IgD-negative memory B cell (primary cell): ENCODE measurements around the gene VASH2. TPM values are rescaled to one million over a fixed set of nuclear protein-coding genes. Genes with fewer than 3 reads are reported as not detected.
"Not testable (repeated sequence)": the region's sequence is repeated elsewhere in the genome, so short reads cannot be mapped to it uniquely, and the experiment has no call there.

Experiments used
- H3K27ac Mint-ChIP-seq, 3 donors: one replicate each; pipeline ENCODE4 v1.8.0; 2020 to 2022; ENCODE audit warnings: mild to moderate bottlenecking in 3 of 3, mixed read lengths in 3 of 3, moderate library complexity in 1 of 3
- H3K27me3 Mint-ChIP-seq: one replicate; pipeline ENCODE4 v1.8.0; 2021; ENCODE audit warnings: mixed read lengths
- H3K36me3 Mint-ChIP-seq: one replicate; pipeline ENCODE4 v1.8.0; 2020; ENCODE audit warnings: mild to moderate bottlenecking, mixed read lengths
- H3K4me1 Mint-ChIP-seq, 3 donors: one replicate each; pipeline ENCODE4 v1.8.0; 2020 to 2022; ENCODE audit warnings: mixed read lengths in 3 of 3, mild to moderate bottlenecking in 1 of 3
- H3K4me3 Mint-ChIP-seq, 4 donors: one replicate each; pipeline ENCODE4 v1.8.0; 2020 to 2022; ENCODE audit warnings: mild to moderate bottlenecking in 4 of 4, mixed read lengths in 4 of 4, moderate library complexity in 3 of 4
- H3K9me3 Mint-ChIP-seq, 3 donors: one replicate each; pipeline ENCODE4 v1.8.0; 2020 to 2021; ENCODE audit warnings: mixed read lengths in 3 of 3, mild to moderate bottlenecking in 1 of 3
- polyA plus RNA-seq: library from polyadenylated mRNA; unstranded; fragments of 300-500 nt; fragmentation: Illumina TruSeq; gene quantifications from one replicate; pipeline ENCODE4 v1.2.3, GENCODE V29; 2021

The VASH2 gene
- polyA plus RNA-seq, 1 donor from 2014 or later = not detected

DNA sequence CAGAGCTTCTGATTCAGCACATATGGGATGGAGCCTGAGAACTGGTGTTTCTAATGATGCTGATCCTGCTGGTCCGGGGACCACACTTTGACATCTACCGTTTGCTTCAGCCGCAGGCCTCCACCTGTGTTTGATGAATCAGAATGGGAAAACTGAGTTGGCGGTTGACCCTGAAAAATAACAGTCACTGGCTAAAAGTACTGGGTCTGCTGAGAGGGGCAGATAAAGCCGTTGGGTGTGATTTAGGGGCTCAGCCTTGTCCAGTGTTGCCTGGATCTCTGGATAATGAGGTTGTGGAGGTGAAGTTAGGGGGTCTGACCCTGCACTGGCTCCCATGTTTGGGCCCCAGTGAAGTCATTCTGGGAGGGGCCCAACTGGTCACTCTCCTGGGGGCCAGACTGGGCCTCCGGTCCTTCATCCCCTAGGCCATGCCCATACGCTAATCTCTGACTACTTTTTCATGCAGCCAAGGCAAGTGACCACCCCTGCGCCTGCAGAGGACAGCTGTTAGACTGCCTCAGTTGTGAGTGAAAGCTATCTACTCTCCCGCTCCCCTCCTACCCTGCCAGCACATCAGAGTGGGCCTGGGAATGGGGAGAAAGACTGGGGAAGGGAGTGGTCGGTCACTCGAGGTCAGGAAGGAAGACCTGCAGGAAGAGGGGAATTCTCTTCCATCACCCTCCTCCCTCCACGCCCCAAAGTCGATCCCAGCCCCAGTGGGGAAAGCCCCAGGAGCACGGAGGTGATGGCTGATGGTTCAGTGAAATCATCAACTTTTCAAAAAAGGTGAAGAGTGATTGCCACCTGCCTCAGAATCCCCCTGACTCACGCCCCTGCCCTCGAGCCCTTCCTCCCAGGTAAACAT is 27.7 kb downstream of the VASH2 start:
- Mint-ChIP-seq H3K4me1 (peaks cover 3 to 9% (median 4%) of the 10 kb centered on the region in 3 donors), H3K36me3 (no peaks in the 10 kb centered on the region), H3K27me3 (no peaks in the 10 kb centered on the region), H3K9me3 (no peaks in the 10 kb centered on the region), H3K27ac (no peak overlapping the region), H3K4me3 (no peak overlapping the region)

DNA sequence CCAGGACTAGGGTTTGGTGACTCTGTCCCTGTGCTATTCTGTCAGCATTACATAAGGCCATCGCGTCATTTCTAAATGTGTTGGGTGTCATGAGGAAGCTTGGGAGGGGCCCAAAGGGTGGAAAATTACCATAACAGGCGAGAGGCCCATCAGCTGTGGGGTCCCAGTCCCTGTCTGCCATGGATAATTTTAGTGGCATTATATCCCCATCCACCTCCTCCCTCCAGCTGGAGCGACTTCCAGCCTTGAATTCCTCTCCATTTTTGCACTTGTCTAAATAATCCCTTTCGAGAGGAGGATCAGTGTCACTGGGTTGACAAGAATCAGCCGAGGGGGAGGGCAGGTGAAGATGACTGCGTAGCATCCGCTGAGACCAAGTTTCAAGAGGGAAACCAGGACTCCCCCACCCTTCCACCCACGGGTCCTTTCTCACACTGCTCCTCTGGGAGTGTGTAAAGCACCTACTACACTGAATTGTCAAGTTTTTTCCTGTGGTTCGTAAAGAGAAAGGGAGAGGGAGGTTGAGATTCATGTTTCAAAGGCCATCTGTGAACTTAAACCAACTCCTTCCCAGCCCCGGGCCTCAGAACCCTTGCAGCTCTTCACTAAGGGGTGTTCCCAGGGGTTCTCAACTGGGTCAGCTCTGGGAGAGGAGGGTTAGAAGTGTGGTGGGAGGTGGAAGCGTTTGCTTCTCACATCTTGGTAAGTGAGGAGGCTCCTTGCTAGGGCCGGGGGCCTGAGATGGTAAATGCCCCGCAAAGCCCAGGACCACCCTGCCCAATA is 29.2 kb downstream of the VASH2 start:
- H3K4me1 Mint-ChIP-seq = peaks cover 3 to 9% (median 4%) of the 10 kb centered on the region in 3 donors
- no peak overlapping the region for H3K27ac Mint-ChIP-seq
- H3K4me3 Mint-ChIP-seq = peak overlapping the region in 1 of 4 donors; percentile 44
- no peaks in the 10 kb centered on the region for H3K27me3 Mint-ChIP-seq
- no peaks in the 10 kb centered on the region for H3K9me3 Mint-ChIP-seq
- H3K36me3 Mint-ChIP-seq = no peaks in the 10 kb centered on the region

DNA sequence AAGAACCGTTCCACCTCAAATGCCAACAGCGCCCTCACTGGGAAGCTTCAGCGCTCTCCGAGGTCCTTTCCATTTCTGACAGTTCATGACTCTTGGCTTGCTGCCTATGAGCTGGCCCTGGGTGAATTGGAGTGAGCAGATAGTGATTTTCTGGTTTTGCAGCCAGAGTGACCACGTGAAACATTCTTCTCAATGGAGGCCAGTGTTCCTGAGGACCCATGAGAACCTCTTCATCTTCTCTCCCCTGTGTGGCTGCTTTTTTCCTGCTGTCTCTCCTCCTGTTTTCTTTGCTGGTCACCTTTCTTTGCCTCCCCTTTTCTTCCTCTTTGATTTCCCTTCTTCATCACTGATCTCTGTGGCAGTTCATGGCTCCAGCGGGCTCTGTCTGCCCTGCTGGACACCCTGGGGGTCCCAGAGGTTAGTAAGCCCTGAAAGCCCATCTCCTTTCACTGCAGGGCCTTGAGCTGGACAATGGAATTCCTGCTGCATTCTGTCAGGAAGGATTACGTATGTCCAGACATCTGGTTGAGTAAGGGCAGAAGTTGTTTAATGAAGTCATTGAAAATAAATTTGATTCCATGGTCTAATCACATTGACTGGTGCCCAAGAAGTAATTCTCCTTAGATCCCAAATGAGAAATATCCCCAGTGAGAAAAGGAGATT is 29.9 kb downstream of the VASH2 start:
- Mint-ChIP-seq H3K4me1 (peaks cover 3 to 9% (median 4%) of the 10 kb centered on the region in 3 donors), H3K9me3 (no peaks in the 10 kb centered on the region), H3K36me3 (no peaks in the 10 kb centered on the region), H3K27ac (peak overlapping the region in 1 of 3 donors; percentile 43), H3K4me3 (peak overlapping the region in 1 of 4 donors; percentile 44), H3K27me3 (no peaks in the 10 kb centered on the region)

GRCh38 chr1:212981025-212981495 is 30.7 kb downstream of the VASH2 start:
- H3K9me3 Mint-ChIP-seq = no peaks in the 10 kb centered on the region
- no peaks in the 10 kb centered on the region for H3K27me3 Mint-ChIP-seq
- no peak overlapping the region for H3K27ac Mint-ChIP-seq
- H3K4me3 Mint-ChIP-seq = no peak overlapping the region
- H3K36me3 Mint-ChIP-seq = no peaks in the 10 kb centered on the region
- H3K4me1 Mint-ChIP-seq = peaks cover 3 to 9% (median 4%) of the 10 kb centered on the region in 3 donors

GRCh38 chr1:212981571-212982328 is 31.4 kb downstream of the VASH2 start:
- H3K27me3 Mint-ChIP-seq = no peaks in the 10 kb centered on the region
- no peaks in the 10 kb centered on the region for H3K9me3 Mint-ChIP-seq
- peaks cover 3 to 9% (median 4%) of the 10 kb centered on the region in 3 donors for H3K4me1 Mint-ChIP-seq
- H3K4me3 Mint-ChIP-seq = peak overlapping the region in 2 of 4 donors; percentile 65 to 88
- H3K27ac Mint-ChIP-seq = no peak overlapping the region
- H3K36me3 Mint-ChIP-seq = no peaks in the 10 kb centered on the region

DNA sequence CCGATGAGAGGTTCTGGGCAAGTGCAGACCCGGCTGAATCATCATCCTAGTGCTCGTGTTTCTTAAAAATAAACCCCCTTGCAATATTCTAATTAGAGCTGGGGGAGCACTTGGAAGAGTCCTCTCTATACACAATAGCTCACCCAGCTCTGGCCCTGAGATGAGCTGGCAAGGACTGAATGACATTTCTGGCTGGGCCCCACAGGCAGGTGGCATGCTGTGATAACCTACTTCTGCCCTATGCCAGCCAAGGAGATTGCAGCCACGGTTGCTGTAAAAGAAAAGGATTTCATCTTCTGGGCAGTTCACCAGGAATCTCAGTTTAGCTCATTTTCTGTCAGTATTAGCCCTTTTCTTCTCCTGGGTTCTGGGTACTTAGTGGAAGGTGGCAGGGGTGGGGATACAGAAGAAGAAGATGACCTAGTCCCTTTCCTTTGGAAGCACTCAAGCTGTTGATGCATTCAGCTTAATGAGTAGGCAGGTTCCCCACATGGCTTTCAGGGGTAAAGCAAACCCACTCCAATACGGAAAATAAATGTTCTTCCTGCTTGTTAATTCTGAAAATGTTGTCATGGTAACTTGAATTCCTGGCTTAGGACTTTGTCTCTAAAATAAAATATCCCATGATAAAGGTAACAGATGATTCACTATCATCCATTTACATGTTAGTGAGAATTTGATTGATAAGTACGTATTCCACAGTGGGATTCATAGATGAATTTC is 32.2 kb downstream of the VASH2 start:
- H3K36me3 Mint-ChIP-seq = no peaks in the 10 kb centered on the region
- H3K27ac Mint-ChIP-seq = no peak overlapping the region
- no peaks in the 10 kb centered on the region for H3K9me3 Mint-ChIP-seq
- peaks cover 3 to 9% (median 4%) of the 10 kb centered on the region in 3 donors for H3K4me1 Mint-ChIP-seq
- H3K4me3 Mint-ChIP-seq = no peak overlapping the region
- H3K27me3 Mint-ChIP-seq = no peaks in the 10 kb centered on the region

DNA sequence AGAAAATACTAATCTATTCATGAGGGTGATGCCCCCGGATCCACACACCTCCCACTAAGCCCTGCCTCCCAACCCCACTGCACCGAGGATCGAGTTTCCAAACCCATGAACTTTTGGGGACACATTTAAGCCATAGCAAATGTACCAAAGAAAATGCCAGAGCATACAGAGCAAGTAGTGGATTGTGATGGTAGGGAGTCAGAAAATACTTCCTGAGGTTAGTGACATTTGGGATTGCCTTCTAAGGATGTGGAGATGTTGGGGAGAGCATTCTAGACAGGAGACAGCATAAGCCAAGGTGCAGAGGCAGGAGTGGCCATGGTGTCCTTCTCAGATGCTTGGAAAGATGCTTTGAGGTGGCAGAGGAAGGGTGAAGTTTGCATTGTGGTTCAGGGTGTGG is 33.1 kb downstream of the VASH2 start:
- Mint-ChIP-seq H3K27me3 (no peaks in the 10 kb centered on the region), H3K4me1 (peaks cover 3 to 9% (median 4%) of the 10 kb centered on the region in 3 donors), H3K27ac (peak overlapping the region in 1 of 3 donors; percentile 33), H3K36me3 (no peaks in the 10 kb centered on the region), H3K4me3 (no peak overlapping the region), H3K9me3 (no peaks in the 10 kb centered on the region)

DNA sequence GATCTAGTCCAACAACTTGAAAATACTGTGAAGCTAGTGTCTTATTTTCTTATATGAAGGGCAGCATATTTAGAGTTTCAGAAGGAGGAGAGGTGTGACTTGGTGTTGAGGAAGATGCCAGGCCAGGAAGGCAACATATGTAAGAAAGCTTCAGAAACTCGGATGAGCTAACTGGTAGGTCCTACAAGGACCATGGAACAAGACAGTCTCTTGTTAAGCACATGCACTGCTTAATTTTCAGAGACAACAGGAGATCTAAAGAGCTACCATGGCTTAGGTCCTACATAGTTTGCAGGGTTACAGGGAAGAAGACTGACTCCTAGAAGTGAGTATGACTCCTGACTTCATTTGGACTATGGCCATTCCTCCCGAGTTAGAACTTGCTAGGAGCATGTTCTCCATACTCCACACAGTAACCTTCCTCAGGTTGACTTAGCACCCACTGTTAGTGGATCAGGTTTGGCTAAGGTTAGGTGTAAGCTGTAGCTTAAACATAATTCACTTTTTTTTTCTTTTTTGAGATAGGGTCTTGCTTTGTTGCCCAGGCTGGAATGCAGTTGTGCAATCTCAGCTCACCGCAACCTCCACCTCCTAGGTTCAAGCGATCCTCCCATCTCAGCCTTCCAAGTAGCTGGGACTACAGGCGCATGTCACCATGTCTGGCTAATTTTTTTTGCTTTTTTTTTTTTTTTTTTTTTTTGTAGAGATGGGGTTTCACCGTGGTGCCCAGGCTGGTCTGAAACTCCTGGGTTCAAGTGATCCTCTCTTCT is 34.4 kb downstream of the VASH2 start:
- Mint-ChIP-seq H3K36me3 (no peaks in the 10 kb centered on the region), H3K4me3 (peak overlapping the region in 1 of 4 donors; percentile 44), H3K27ac (peak overlapping the region in 1 of 3 donors; percentile 33), H3K4me1 (peaks cover 2 to 5% (median 3%) of the 10 kb centered on the region in 3 donors), H3K9me3 (no peaks in the 10 kb centered on the region), H3K27me3 (no peaks in the 10 kb centered on the region)

DNA sequence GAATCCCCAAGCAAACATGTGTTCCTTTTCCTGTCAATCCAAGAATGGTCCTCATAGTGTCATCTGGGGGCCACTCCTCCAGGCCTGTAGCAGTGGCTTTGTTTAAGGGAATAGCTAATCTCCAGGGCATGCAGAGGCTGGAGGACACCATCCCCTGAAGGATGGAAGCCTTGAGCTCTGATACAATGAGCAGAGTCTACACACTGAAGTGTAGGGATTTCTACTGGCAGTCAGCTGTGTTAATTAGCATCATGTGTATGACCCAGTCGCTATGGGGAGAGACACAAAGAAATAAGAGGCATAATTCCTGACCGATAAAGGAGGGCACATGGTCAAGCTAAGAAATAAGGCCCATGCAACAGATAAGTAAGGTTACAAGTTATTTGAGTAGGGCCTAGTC is 36.2 kb downstream of the VASH2 start:
- Mint-ChIP-seq H3K27ac (no peak overlapping the region), H3K4me3 (no peak overlapping the region), H3K4me1 (peaks cover 0 to 4% (median under 1%) of the 10 kb centered on the region in 3 donors), H3K27me3 (no peaks in the 10 kb centered on the region), H3K9me3 (no peaks in the 10 kb centered on the region), H3K36me3 (no peaks in the 10 kb centered on the region)

DNA sequence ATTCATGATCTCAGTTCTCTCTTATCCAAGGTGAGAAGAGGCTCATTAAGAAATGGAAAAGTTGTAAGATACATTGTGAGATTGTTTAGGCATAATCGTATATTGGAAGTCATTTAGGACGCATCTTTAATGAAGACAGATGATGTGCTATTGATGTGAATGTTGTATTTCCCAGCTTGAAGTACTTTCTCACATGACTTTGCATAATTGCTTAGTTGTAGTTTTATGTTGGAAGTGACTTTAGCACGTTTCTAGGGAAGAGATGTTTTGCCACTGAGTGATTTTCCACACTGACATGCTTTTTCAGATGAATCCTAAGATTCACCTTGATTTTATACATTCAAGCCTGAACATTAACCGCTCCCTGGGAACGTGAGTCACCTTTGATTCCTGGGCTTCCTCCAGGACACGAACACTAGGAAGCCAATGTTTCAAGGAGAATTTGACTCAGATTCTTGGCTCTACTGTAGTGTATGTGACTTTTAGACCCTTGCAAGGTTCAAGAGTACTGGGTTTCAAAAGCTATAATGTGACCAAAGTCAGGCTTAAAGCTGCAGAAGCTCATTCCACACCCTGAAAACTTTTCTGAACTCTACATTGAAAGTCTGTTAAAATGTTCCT is 37.5 kb downstream of the VASH2 start:
- no peaks in the 10 kb centered on the region for H3K9me3 Mint-ChIP-seq
- H3K27ac Mint-ChIP-seq = no peak overlapping the region
- H3K27me3 Mint-ChIP-seq = no peaks in the 10 kb centered on the region
- H3K36me3 Mint-ChIP-seq = no peaks in the 10 kb centered on the region
- no peaks in the 10 kb centered on the region for H3K4me1 Mint-ChIP-seq
- no peak overlapping the region for H3K4me3 Mint-ChIP-seq

DNA sequence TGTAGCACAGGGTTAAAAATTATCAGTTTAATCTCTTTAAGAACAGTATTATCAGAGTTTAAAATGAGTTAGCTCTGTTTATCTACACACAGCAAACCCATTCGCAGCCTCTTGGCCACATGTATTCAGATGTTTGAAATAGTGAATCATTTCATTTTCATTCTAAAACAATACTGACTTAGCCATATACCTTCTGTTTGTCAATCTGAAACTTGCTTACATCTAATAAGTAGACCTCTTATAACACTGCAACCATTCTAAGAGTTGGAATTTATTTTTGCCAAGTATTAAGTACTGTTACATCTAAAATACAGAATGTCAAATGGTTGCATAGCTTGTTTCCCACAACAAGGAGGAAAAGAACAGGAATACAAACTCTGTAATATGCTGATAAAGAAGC is 39.9 kb downstream of the VASH2 start:
- Mint-ChIP-seq H3K27me3 (no peaks in the 10 kb centered on the region), H3K9me3 (no peaks in the 10 kb centered on the region), H3K27ac (peak overlapping the region in 1 of 3 donors; percentile 35), H3K4me1 (no peaks in the 10 kb centered on the region), H3K36me3 (no peaks in the 10 kb centered on the region), H3K4me3 (no peak overlapping the region)

GRCh38 chr1:212993960-212994359 is 43.6 kb downstream of the VASH2 start:
- H3K27me3 Mint-ChIP-seq, H3K4me3 Mint-ChIP-seq, H3K36me3 Mint-ChIP-seq, H3K4me1 Mint-ChIP-seq, H3K9me3 Mint-ChIP-seq, H3K27ac Mint-ChIP-seq: not testable (repeated sequence)

DNA sequence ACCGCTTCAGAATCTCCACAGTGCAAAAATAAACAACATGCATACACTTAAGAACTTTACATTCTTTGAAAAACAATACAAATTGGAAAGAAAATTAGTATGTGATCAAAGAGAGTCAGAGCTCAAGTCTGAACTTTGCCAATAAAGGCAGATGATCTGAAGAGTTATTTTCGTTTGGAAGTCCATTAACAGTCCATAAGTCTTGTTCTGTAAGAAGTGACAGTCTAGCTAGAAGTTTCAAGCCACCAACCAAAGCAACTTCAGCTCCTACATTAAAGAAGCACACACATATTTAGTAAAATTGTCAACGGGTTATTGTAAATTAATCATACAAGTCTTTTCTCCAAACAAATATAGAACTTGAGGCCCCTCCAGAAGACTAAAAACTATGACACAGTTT is 44.6 kb downstream of the VASH2 start:
- Mint-ChIP-seq H3K9me3 (no peaks in the 10 kb centered on the region), H3K27me3 (no peaks in the 10 kb centered on the region), H3K27ac (no peak overlapping the region), H3K36me3 (peaks cover 2% of the 10 kb centered on the region), H3K4me3 (no peak overlapping the region), H3K4me1 (peaks cover 0 to 5% (median 1%) of the 10 kb centered on the region in 3 donors)
